ENCODE measurements around the gene MARS1.

Gene MARS1

DNA sequence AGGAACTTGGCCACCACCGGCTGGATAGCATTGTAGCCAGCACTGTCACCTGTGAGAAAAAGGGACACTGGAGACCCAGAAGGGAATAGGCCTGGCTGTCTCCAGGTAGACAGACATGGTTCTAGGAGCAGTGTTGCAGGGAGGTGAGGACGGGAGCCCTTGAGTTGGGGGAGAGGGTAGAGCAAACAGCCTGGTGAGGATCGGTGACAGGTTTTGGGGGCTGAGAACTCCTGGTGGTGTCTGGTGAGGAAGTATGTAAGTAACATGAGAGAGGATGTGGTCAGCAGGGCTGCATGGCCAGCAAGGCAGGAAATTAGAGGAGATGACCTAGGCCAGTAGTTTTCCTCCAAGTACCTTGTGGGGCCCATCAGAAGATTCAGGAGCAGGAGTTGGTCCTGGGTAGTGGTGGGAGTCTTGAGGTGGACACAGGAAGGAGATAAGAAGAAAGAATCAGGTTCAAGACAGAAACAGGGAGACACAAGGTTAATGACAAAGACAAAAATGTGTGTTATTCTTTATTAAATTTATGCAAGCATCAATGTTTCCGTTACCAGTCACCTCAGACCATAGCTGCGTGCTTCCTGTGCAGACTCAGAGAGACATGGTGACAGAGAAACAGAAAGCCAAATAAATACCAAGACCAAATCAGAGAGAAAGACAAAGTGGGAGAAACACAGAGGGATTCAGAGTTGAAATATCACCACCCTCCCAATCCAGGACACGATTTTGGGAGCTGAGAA, 8.3 kb upstream of the MARS1 start, which contains the start of gene ARHGAP9:
Gene ARHGAP9 (minus strand): TSS at position 491 of the 740 bp plus-strand sequence. CDS start 460 bp downstream, at position 31.
- DNase-seq (ENCODE audit: extremely low read depth, insufficient read length) = peak; percentile 62
- Histone ChIP-seq H3K27me3 (replicated peaks; ENCODE audit: control insufficient read depth, insufficient read depth, low read length) (no peaks in the 10 kb centered on the region), H3K4me3 (replicated peaks; ENCODE audit: low read depth, low read length) (peak within 1 kb of the TSS; percentile 70), H3K36me3 (ENCODE audit: control insufficient read depth, insufficient read depth, low read length) (peaks cover 7% of the 10 kb centered on the region)
- TF ChIP-seq, protein P1, sequence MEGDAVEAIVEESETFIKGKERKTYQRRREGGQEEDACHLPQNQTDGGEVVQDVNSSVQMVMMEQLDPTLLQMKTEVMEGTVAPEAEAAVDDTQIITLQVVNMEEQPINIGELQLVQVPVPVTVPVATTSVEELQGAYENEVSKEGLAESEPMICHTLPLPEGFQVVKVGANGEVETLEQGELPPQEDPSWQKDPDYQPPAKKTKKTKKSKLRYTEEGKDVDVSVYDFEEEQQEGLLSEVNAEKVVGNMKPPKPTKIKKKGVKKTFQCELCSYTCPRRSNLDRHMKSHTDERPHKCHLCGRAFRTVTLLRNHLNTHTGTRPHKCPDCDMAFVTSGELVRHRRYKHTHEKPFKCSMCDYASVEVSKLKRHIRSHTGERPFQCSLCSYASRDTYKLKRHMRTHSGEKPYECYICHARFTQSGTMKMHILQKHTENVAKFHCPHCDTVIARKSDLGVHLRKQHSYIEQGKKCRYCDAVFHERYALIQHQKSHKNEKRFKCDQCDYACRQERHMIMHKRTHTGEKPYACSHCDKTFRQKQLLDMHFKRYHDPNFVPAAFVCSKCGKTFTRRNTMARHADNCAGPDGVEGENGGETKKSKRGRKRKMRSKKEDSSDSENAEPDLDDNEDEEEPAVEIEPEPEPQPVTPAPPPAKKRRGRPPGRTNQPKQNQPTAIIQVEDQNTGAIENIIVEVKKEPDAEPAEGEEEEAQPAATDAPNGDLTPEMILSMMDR (IDR thresholded peaks at IDR 0.05; ENCODE audit: insufficient read depth, low read length, poor library complexity, severe bottlenecking) = no peak

GRCh38 chr12:57481671-57482070, 6.2 kb upstream of the MARS1 start:
- DNase-seq (ENCODE audit: extremely low read depth, insufficient read length) = no peak
- Histone ChIP-seq H3K27me3 (replicated peaks; ENCODE audit: control insufficient read depth, insufficient read depth, low read length) (no peaks in the 10 kb centered on the region), H3K4me3 (replicated peaks; ENCODE audit: low read depth, low read length) (no peak overlapping the region), H3K36me3 (ENCODE audit: control insufficient read depth, insufficient read depth, low read length) (no peaks in the 10 kb centered on the region)
- TF ChIP-seq, protein P1 (IDR thresholded peaks at IDR 0.05; ENCODE audit: insufficient read depth, low read length, poor library complexity, severe bottlenecking) = no peak

DNA sequence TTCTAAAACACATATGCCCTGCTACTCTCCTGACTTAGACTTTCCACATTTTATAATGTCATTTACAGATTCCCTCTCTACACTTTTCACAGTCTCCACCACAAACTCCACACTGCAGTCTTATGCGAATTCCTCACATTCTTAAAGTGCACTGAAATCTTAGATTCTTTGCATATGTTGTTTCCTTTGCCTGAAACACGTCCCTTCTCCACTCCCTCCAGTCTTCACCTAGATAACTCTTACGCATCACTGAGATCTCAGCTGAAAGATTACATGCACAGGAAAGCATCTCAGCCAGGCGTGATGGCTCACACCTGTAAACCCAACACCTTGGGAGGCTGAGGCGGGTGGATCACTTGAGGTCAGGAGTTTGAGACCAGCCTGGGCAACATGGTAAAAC, 4.4 kb upstream of the MARS1 start:
- no peaks in the 10 kb centered on the region for H3K27me3 ChIP-seq (replicated peaks; ENCODE audit: control insufficient read depth, insufficient read depth, low read length)
- TF ChIP-seq, protein P1 (IDR thresholded peaks at IDR 0.05; ENCODE audit: insufficient read depth, low read length, poor library complexity, severe bottlenecking) = no peak
- no peak for DNase-seq (ENCODE audit: extremely low read depth, insufficient read length)
- H3K4me3 ChIP-seq (replicated peaks; ENCODE audit: low read depth, low read length) = no peak overlapping the region
- no peaks in the 10 kb centered on the region for H3K36me3 ChIP-seq (ENCODE audit: control insufficient read depth, insufficient read depth, low read length)

- TF ChIP-seq, protein P1 (IDR thresholded peaks at IDR 0.05; ENCODE audit: insufficient read depth, low read length, poor library complexity, severe bottlenecking) = no peak
- no peak overlapping the region for H3K4me3 ChIP-seq (replicated peaks; ENCODE audit: low read depth, low read length)
- H3K36me3 ChIP-seq (ENCODE audit: control insufficient read depth, insufficient read depth, low read length) = peaks cover 10% of the 10 kb centered on the region
- H3K27me3 ChIP-seq (replicated peaks; ENCODE audit: control insufficient read depth, insufficient read depth, low read length) = no peaks in the 10 kb centered on the region
- DNase-seq (ENCODE audit: extremely low read depth, insufficient read length) = no peak
Measured at GRCh38 chr12:57485695-57486094, 2.2 kb upstream of the MARS1 start.

GRCh38 chr12:57487055-57487596, 742 bp upstream of the MARS1 start:
- TF ChIP-seq, protein P1 (IDR thresholded peaks at IDR 0.05; ENCODE audit: insufficient read depth, low read length, poor library complexity, severe bottlenecking) = no peak
- H3K36me3 ChIP-seq (ENCODE audit: control insufficient read depth, insufficient read depth, low read length) = peaks cover 16% of the 10 kb centered on the region
- H3K27me3 ChIP-seq (replicated peaks; ENCODE audit: control insufficient read depth, insufficient read depth, low read length) = no peaks in the 10 kb centered on the region
- no peak for DNase-seq (ENCODE audit: extremely low read depth, insufficient read length)
- H3K4me3 ChIP-seq (replicated peaks; ENCODE audit: low read depth, low read length) = peak overlapping the region; percentile 99; the same call in 1 of the 2 replicates
